GM21515 (cell line): ENCODE data around the gene ABHD2.
A peak's percentile ranks its signal among the peaks of the same experiment; 100 is the strongest.

Experiments
- ATAC-seq: cut with Tn5 transposase; IDR thresholded peaks from one replicate; pipeline ENCODE4 v1.9.1; 2021; ENCODE audit not compliant: unreplicated experiment

Gene ABHD2

GRCh38 chr15:89097313-89097712 is 9.1 kb downstream of the ABHD2 start:
- no peak for ATAC-seq

GRCh38 chr15:89098281-89098680 is 10.0 kb downstream of the ABHD2 start:
- ATAC-seq = no peak

GRCh38 chr15:89099968-89100367 is 11.7 kb downstream of the ABHD2 start:
- no peak for ATAC-seq

- ATAC-seq = no peak
These were observed 13.3 kb downstream of the ABHD2 start for GRCh38 chr15:89101302-89102193.

DNA sequence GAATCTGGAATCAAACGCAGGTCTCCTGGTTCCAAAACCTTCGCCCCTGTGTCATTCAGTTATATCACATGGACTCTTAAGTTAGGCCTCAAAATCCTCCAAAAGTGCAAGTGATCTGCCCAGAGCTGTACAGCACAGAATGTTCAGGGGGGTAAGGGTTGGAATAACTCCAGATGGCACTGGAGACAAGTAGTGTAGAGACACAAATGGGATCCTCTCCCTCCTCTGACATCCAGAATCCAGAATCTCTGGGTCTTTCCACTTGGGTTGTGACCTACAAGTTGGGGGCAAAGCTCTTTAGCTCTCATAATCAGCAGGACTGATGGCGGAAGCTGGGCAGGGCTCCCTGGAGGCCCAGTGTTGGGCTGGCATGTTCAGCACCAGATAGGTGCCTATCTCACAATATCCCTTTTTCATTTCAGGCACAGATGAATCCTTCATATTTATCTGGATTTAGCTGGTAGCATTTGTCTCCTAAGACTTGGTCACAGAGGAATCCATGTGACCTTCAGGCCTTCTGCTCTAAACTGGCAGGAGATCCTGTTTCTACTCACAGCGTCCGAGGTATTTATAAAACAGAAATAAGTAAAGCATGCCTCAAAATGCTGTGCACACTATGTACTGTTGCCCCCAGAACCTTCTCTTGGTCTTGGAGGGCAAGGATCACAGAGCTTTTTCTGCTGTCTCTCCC is 15.4 kb downstream of the ABHD2 start:
- no peak for ATAC-seq

DNA sequence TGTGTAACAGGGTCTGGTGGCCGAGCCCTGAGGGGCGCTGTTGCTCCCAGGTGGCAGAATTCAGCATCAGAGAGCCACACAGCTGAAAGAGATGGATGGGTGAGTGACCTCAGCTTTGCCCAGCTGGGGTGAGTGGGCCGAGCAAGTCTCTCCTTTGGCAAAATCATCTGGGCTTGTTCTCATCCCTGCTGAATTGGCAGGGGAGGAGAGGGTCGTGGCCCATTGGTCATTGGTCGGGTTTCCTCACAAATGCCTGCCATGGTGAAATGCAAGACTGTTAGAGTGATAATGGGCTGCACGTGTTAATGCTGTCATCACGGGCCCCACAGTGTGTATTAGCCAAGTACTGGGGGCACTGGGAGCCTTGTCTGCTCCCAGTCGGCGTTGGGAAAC is 15.9 kb downstream of the ABHD2 start:
- ATAC-seq = no peak

DNA sequence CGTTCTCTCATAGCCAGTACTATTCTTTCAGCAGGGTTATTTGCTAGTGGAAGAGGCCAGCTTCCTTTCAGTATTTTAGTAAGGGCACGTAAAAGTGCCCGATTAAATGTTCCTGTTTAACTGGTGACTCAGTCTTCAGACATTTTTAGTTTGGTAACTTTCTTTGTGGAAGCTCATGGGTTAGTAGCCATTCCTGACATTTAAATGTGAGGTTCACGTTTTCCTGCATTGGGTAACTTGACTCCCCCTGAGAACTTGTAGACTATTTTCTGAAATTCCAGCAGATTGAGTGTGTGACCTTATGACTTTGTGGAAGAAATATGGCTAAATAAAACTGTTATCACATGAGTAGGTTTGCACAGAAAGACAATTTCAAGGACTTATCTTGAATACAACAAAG is 16.9 kb downstream of the ABHD2 start:
- no peak for ATAC-seq

DNA sequence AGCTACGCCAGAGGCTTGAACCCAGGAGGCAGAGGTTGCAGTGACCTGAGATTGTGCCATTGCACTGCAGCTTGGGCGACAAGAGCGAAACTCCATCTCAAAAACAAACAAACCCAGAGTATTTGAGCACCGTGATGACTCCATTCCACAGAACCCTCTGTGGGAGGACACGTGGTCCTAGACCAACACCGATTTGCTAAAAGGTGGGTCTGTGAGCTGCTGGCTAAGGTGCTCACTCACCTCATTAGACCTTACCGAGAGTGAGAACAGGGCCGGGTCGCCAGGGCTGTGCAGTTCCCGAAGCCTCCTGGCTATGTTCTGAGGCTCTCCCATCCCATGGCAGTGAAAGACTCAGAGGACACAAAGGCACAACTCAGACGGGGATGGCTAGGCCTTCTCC is 17.9 kb downstream of the ABHD2 start:
- no peak for ATAC-seq

GRCh38 chr15:89107984-89108383 is 19.7 kb downstream of the ABHD2 start:
- no peak for ATAC-seq

- ATAC-seq = no peak
These were observed 20.6 kb downstream of the ABHD2 start for GRCh38 chr15:89108835-89109234.

- no peak for ATAC-seq
These were observed 21.0 kb downstream of the ABHD2 start for GRCh38 chr15:89109238-89109637.

- no peak for ATAC-seq
These were observed 21.8 kb downstream of the ABHD2 start for GRCh38 chr15:89110060-89110459.

DNA sequence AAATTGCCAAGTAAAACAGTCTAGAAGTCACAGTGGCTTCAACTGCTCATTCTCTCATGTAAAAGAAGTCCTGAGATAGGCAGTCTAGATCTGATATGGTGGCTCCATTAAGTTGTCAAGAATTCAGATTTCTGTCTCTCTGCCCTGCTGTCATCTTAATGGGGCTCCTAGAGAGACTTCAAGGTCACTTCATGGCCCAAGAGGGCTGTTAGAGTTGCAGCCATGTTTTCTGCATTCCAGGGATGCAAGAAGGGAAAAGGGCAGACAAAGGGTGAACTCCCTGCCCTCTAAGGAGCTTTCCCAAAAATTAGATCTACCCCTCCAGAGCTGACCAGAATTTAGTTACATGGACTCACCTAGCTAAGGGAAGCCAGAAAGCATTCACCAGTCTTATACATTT is 23.1 kb downstream of the ABHD2 start:
- no peak for ATAC-seq

DNA sequence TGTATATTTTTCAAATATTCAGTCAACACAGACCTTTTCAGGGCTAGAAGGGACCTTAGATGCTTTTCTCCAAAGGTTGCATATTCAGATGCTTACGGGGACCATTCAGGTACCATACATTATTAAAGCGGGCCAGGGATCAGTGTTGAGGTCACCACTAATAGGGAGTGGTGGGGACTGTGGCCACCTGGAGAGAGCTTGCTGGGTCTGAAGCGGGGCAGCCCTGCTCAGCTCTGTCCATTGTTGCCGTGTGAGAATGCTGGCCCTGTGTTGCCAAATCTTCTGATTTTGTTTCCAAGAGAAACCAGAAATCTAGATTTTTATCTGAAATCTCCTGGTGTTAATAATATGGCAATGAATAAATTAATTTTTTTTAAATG is 23.7 kb downstream of the ABHD2 start:
- no peak for ATAC-seq

DNA sequence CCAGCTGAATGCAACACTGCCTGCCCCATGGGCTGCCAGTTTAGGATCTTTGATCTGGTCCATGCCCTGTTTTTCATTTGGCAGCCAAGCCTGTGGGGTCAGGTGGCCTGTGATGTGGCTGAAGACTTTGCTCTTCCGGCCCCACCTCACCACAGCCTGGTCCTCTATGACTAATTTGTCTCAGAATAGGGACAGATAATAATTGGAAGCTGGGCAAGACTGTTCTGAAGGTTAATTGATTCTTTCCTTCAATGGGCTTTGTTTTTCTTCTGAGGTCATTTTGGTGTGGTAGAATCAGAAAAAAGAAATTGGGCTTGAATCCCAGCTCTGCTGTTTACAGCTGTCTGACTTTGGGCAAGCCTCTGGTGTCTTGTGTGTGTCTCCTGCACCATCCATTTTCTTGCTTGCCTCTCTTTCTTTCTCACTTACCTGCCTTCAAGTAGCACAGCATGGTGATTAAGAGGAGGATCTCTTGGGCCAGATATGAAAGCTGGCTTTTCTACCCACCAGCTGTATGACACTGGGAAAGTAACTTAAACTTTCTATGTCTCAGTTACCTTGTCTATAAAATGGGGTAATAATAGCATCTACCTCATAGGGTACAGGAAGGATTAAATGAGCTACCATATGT is 24.2 kb downstream of the ABHD2 start:
- ATAC-seq = peak; percentile 86

DNA sequence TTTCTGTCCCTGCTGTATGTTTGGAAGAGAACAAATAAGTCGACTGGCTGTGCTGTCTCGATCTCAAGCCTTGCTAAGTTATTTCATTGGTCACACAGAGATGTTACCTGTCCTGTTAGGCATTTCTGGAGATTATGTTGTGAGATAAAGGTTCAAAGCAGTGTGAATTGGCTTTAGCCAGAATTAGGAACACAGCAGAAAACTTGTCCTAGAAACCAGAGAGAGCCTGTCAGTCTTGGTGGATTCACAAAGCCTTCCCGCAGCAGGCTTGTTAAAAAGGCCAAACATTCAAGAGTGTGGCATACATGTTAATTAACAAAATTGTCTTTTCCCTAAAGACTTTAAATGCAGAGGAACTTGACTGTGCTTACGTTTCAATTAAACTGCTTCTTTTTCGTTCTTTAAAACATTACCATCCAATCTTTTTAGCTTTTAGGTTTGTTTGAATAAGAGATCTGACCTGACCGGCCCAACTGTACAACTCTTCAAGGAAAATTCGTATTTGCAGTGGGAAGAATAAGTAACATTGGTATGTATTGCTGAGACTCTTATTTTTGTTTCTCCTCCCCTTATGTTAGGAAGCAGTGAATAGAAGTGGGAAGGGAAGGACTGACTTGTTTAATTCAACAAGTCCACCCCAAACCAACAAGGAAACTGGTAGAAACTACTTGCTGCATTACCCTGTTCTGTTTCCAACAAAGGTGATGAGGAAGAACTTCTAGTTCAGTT is 25.2 kb downstream of the ABHD2 start:
- ATAC-seq = no peak

DNA sequence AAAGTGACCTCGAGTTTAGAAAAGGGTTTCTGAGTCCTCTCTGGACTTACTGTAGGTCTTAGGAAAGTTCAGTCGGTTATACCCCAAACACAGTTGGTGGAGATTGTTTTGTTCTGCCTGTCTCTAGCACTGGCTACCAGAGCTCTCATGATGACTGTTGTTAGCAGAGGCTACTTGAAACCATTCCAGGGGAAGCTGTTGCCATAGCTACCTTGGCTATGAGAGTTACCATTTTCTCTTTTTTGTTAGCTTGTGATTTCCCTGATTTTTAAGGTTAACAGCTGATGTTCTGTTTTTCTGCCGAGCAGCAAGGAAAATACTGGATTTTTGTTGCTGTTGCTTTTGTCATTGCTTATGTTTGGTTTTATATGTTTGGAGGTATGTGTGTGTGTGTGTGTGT is 26.7 kb downstream of the ABHD2 start:
- ATAC-seq = no peak

DNA sequence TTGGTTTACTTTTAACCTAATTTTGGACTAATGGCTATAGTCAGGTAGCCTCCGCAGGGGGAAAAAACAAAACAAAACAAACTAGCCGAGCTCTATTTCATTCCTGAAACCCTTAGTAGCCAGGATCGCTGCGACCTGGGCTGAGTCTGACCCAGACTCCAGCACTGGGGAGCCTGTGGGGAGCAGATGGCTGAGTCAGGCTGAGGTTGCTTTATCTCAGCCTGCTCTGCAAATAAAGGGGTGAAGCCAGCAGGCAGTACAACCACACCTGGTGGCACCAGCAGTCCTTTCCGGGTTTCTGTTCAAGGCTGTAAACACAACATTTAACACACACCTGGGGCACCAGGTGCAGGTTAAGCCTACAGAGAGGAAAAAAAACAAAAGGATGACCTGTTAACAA is 27.3 kb downstream of the ABHD2 start:
- ATAC-seq = no peak

DNA sequence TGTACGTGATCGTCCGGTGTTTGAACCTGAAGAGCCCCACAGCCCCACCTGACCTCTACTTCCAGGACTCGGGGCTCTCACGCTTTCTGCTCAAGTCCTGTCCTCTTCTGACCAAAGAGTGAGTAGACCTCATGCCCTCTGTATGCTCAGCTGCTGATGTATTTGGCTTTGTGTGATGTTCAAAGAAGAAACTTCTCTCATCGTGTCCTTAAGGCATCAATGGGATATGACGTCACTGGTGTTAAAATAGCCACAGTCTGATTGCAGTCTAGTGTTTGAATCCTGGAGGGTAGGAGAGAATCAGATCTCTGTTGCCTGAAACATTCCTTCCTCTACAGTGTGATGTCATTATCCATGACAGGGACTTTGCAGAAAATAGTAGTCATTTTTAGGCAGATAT is 28.1 kb downstream of the ABHD2 start:
- no peak for ATAC-seq

DNA sequence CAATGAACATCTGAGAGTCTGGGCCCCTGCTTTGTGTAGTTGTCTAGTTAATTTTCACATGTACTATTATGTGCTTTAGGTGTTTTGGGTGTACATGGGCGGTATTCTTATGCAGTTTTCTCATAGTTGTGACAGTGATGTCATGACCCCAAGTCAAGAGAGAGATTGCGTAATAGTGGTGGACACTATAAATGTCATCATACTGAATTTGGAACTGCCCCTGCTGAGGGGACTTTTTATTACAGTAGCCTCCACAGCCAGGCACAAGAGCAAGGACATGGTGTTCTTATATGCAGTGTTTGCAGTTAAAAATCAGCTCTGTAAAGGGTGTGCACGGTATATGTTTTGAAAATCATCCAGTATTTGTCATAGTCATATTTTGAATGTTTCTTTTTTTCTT is 29.5 kb downstream of the ABHD2 start:
- ATAC-seq = no peak

GRCh38 chr15:89118481-89118989 is 30.3 kb downstream of the ABHD2 start:
- ATAC-seq = no peak
